HG03095 (cell line): ENCODE data around the gene KLK13.

ENCODE experiments used
- ATAC-seq: cut with Tn5 transposase; IDR thresholded peaks from one replicate; pipeline ENCODE4 v1.9.1; 2021; ENCODE audit warnings: moderate library complexity; ENCODE audit not compliant: unreplicated experiment

The KLK13 gene

GRCh38 chr19:51093101-51093500 is 28.2 kb upstream of the KLK13 start:
- no peak for ATAC-seq

GRCh38 chr19:51091895-51092873 is 27.3 kb upstream of the KLK13 start:
- no peak for ATAC-seq

GRCh38 chr19:51091126-51091525 is 26.2 kb upstream of the KLK13 start:
- no peak for ATAC-seq

- ATAC-seq = no peak
Observed at GRCh38 chr19:51090471-51090870, 25.6 kb upstream of the KLK13 start.

GRCh38 chr19:51089786-51090185 is 24.9 kb upstream of the KLK13 start:
- no peak for ATAC-seq

- no peak for ATAC-seq
Observed at GRCh38 chr19:51086153-51086850, 21.4 kb upstream of the KLK13 start.

GRCh38 chr19:51084505-51084904 is 19.6 kb upstream of the KLK13 start:
- no peak for ATAC-seq

GRCh38 chr19:51083783-51084182 is 18.9 kb upstream of the KLK13 start:
- ATAC-seq = no peak

GRCh38 chr19:51083181-51083580 is 18.3 kb upstream of the KLK13 start:
- no peak for ATAC-seq

- ATAC-seq = no peak
Observed at GRCh38 chr19:51082611-51083010, 17.7 kb upstream of the KLK13 start, which contains the start of gene KLK14. Gene KLK14, minus strand, starts transcription at chr19:51082887. Its CDS starts 273 bp downstream, at chr19:51082614.

GRCh38 chr19:51081476-51081875 is 16.6 kb upstream of the KLK13 start:
- no peak for ATAC-seq

- ATAC-seq = no peak
Observed at GRCh38 chr19:51079481-51080110, 14.7 kb upstream of the KLK13 start.

- no peak for ATAC-seq
Observed at GRCh38 chr19:51078731-51079130, 13.8 kb upstream of the KLK13 start.

- ATAC-seq = no peak
Observed at GRCh38 chr19:51078104-51078503, 13.2 kb upstream of the KLK13 start.

GRCh38 chr19:51076631-51077213 is 11.8 kb upstream of the KLK13 start:
- ATAC-seq = no peak

- ATAC-seq = no peak
Observed at GRCh38 chr19:51075998-51076397, 11.1 kb upstream of the KLK13 start.

- no peak for ATAC-seq
Observed at GRCh38 chr19:51071095-51071405, 6.2 kb upstream of the KLK13 start.

- no peak for ATAC-seq
Observed at GRCh38 chr19:51070334-51071094, 5.6 kb upstream of the KLK13 start.

- no peak for ATAC-seq
Observed at GRCh38 chr19:51066393-51067186, 1.7 kb upstream of the KLK13 start.
